ENCODE data around the gene IQGAP3.

The IQGAP3 gene

GRCh38 chr1:156495401-156496140 lies 76.8 kb downstream of the IQGAP3 start:
- no peak for DNase-seq

GRCh38 chr1:156494309-156494895 lies 78.0 kb downstream of the IQGAP3 start:
- DNase-seq: no peak

GRCh38 chr1:156493742-156494141 lies 78.6 kb downstream of the IQGAP3 start:
- DNase-seq: no peak

- no peak for DNase-seq
Observed at GRCh38 chr1:156493154-156493631, 79.2 kb downstream of the IQGAP3 start.

GRCh38 chr1:156492591-156493080 lies 79.7 kb downstream of the IQGAP3 start:
- DNase-seq: no peak

GRCh38 chr1:156492013-156492590 lies 80.3 kb downstream of the IQGAP3 start:
- DNase-seq: no peak

GRCh38 chr1:156491151-156491949 lies 81.0 kb downstream of the IQGAP3 start:
- DNase-seq: no peak

- DNase-seq: peak; percentile 42
Observed at GRCh38 chr1:156490401-156491032, 81.8 kb downstream of the IQGAP3 start.

- DNase-seq: no peak
Observed at GRCh38 chr1:156489935-156490293, 82.5 kb downstream of the IQGAP3 start.

- peak; percentile 88 for DNase-seq
Observed at GRCh38 chr1:156489166-156489934, 83.0 kb downstream of the IQGAP3 start.

- no peak for DNase-seq
Observed at GRCh38 chr1:156488566-156489165, 83.7 kb downstream of the IQGAP3 start.

- DNase-seq: no peak
Observed at GRCh38 chr1:156487862-156488261, 84.5 kb downstream of the IQGAP3 start.

GRCh38 chr1:156486421-156487344 lies 85.7 kb downstream of the IQGAP3 start:
- DNase-seq: no peak

GRCh38 chr1:156485984-156486383 lies 86.4 kb downstream of the IQGAP3 start:
- no peak for DNase-seq

- DNase-seq: no peak
Observed at GRCh38 chr1:156484480-156485058, 87.8 kb downstream of the IQGAP3 start.

GRCh38 chr1:156483397-156483796 lies 89.0 kb downstream of the IQGAP3 start:
- DNase-seq: no peak

- no peak for DNase-seq
Observed at GRCh38 chr1:156482276-156482675, 90.1 kb downstream of the IQGAP3 start.

GRCh38 chr1:156481527-156481926 lies 90.8 kb downstream of the IQGAP3 start:
- DNase-seq: no peak

- no peak for DNase-seq
Observed at GRCh38 chr1:156480411-156481192, 91.8 kb downstream of the IQGAP3 start.
